ENCODE data around the gene REPIN1.

DNA sequence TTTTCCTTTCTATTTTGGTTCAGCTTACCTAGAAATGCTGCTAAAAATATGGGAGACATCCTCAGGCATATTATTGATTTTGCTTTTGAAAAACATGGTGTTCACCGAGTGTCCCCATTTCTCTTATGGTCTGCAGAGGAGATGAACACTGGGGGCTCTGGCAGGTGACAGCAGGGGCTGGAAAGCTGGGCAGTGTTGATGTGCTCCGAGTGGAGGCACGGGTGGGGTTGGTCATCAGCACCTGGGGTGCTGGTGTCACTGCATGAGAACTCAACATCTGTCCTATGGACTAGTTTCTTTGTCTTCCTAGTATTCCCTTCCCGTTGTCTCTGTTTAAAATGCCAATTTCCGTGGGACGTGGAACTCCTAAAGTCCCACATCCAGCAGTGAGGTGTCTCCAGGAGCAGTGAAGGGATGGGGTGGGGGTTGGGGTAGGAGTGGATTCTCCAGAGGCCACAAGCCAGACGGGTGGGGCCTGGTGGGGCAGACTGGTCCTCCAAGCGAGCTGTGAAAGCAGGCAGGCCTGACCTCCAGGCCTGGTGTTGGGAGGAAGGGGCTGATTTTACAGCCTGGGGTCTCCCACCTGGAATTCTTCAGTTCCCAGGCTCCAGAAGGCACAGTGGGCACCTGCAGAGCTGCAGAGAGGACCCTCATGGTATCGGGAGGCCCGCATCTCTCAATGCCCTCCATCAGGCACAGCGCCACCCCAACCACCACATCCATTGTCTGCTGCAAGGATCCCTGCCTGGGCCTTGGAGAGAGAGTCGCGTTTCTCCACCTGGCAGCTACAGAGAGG is 35.0 kb downstream of the REPIN1 start:
- TF ChIP-seq, protein P1, sequence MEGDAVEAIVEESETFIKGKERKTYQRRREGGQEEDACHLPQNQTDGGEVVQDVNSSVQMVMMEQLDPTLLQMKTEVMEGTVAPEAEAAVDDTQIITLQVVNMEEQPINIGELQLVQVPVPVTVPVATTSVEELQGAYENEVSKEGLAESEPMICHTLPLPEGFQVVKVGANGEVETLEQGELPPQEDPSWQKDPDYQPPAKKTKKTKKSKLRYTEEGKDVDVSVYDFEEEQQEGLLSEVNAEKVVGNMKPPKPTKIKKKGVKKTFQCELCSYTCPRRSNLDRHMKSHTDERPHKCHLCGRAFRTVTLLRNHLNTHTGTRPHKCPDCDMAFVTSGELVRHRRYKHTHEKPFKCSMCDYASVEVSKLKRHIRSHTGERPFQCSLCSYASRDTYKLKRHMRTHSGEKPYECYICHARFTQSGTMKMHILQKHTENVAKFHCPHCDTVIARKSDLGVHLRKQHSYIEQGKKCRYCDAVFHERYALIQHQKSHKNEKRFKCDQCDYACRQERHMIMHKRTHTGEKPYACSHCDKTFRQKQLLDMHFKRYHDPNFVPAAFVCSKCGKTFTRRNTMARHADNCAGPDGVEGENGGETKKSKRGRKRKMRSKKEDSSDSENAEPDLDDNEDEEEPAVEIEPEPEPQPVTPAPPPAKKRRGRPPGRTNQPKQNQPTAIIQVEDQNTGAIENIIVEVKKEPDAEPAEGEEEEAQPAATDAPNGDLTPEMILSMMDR (conservative IDR thresholded peaks at IDR 0.05) = no peak
- no peak for TF ChIP-seq EZH2 (IDR thresholded peaks at IDR 0.05; ENCODE audit: low read depth)

All from PC-9 (cell line).